GM12801 (cell line): ENCODE results near the gene IL1R1.

Experiments used
- TF ChIP-seq, protein P1 (sequence below): IDR thresholded peaks from one replicate; pipeline ENCODE4 v1.5.1; 2011; ENCODE audit warnings: control low read depth; ENCODE audit not compliant: insufficient read length; ENCODE audit errors: extremely low read depth

IL1R1 gene

DNA sequence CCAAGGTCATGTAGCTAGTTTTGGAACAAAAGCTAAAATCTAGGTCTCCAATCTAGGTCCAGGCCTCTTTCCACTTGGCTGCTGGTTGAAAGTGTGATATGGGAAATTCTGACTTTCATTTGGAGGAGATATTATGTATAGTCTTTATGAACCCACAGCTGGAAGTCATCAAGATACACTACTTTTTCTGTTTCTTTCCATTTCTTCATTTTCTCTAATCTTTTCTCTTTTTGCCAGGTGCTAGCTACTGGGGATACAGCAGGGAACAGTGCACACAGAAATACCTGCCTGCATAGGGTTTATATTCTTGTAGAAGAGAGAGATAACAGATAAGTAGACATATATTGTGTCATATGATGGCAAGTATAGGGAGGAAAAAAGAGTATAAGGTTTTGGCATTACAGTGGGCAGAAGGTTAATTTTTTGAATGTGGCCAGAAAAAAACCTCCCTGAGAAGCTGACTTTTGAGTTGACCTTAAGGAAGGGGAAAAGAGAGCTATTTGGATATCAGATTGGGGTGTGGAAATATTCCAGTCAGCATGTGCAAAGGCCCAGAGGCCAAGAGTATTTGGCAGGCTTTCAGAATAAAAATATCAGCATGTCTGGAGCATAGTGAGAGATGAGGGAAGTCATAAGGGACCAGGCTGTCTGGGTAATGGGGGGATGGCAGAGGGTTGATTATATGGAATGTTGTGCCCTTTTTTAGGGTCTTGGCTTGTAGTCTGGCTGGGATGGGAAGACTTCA, 15.6 kb downstream of the IL1R1 start:
- TF ChIP-seq, protein P1, sequence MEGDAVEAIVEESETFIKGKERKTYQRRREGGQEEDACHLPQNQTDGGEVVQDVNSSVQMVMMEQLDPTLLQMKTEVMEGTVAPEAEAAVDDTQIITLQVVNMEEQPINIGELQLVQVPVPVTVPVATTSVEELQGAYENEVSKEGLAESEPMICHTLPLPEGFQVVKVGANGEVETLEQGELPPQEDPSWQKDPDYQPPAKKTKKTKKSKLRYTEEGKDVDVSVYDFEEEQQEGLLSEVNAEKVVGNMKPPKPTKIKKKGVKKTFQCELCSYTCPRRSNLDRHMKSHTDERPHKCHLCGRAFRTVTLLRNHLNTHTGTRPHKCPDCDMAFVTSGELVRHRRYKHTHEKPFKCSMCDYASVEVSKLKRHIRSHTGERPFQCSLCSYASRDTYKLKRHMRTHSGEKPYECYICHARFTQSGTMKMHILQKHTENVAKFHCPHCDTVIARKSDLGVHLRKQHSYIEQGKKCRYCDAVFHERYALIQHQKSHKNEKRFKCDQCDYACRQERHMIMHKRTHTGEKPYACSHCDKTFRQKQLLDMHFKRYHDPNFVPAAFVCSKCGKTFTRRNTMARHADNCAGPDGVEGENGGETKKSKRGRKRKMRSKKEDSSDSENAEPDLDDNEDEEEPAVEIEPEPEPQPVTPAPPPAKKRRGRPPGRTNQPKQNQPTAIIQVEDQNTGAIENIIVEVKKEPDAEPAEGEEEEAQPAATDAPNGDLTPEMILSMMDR, result no peak

- TF ChIP-seq, protein P1, result no peak
These were observed 16.7 kb downstream of the IL1R1 start for GRCh38 chr2:102159295-102159694.

GRCh38 chr2:102166189-102166845, 23.8 kb downstream of the IL1R1 start:
- TF ChIP-seq, protein P1, result no peak

GRCh38 chr2:102168026-102168771, 25.7 kb downstream of the IL1R1 start:
- TF ChIP-seq, protein P1, result no peak

DNA sequence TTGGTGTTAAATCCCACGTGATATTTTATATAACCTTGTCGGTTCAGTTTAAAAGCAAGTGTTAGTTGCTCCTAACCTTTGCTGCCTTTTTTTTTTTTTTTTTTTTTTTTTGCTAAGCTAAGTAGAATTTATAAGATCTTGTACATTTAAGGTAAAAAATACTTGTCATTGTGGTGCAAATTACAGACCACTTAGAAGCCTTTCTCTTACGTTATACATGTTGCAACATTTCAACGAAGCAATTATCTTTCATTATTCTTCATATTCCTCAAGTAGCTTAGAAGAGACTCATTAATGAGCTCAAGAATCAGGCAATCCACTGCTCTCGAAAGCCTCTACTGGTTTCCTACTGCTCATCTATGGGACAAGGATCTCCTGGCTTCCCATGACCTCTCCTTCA, 29.4 kb downstream of the IL1R1 start:
- TF ChIP-seq, protein P1, result no peak

GRCh38 chr2:102172745-102173144, 30.2 kb downstream of the IL1R1 start:
- TF ChIP-seq, protein P1, result no peak

DNA sequence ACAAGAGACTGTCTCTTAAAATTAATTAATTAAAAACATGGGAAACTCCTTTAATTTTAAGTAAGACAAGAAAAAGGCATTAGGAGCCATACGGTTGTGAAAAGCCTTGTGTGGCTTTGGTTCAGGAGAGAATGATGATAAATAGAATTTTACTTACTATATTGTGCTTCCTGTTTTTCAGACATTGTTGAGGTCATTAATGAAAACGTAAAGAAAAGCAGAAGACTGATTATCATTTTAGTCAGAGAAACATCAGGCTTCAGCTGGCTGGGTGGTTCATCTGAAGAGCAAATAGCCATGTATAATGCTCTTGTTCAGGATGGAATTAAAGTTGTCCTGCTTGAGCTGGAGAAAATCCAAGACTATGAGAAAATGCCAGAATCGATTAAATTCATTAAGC, 33.6 kb downstream of the IL1R1 start:
- TF ChIP-seq, protein P1, result no peak
